Astrocyte (in vitro differentiated cells and primary cell): Measurements from ENCODE around the gene WDR86. TPM values are rescaled to one million over a fixed set of nuclear protein-coding genes. Genes with fewer than 3 reads are reported as not detected.
A peak's percentile ranks its signal among the peaks of the same experiment; 100 is the strongest.

ENCODE experiments used
- DNase-seq: peaks from one replicate; pipeline ENCODE4 v3.0.0-alpha.2; 2010; ENCODE audit warnings: low read depth
- FAIRE-seq: peaks from 2 replicates; lab custom pipeline; 2011; peaks lifted over from hg19 to GRCh38; lab: Jason Lieb, UNC
- H2AFZ ChIP-seq: 2 replicates; pipeline ENCODE4 v1.6.0; 2012; ENCODE audit warnings: low read depth, low read length, inconsistent platforms
- H3K27ac ChIP-seq: 2 replicates; pipeline ENCODE4 v1.5.1; 2011; ENCODE audit warnings: low read depth, low read length, inconsistent platforms
- H3K27me3 ChIP-seq: 2 replicates; pipeline ENCODE4 v1.6.0; 2011; ENCODE audit warnings: low read length, inconsistent platforms; ENCODE audit not compliant: insufficient read depth
- H3K36me3 ChIP-seq: 2 replicates; pipeline ENCODE4 v1.5.1; 2011; ENCODE audit warnings: low read length, inconsistent platforms; ENCODE audit not compliant: insufficient read depth
- H3K4me1 ChIP-seq: 2 replicates; pipeline ENCODE4 v1.5.1; 2011; ENCODE audit warnings: low read length, inconsistent platforms; ENCODE audit not compliant: insufficient read depth
- H3K4me2 ChIP-seq: 2 replicates; pipeline ENCODE4 v1.6.0; 2012; ENCODE audit warnings: low read length, inconsistent platforms
- H3K4me3 ChIP-seq: 2 replicates; pipeline ENCODE4 v1.5.1; 2011; ENCODE audit warnings: low read depth, mild to moderate bottlenecking, low read length, inconsistent platforms; ENCODE audit not compliant: insufficient read depth
- H3K79me2 ChIP-seq: 2 replicates; pipeline ENCODE4 v1.6.0; 2012; ENCODE audit warnings: mild to moderate bottlenecking, low read length, inconsistent platforms; ENCODE audit not compliant: insufficient read depth
- H3K9ac ChIP-seq: 2 replicates; pipeline ENCODE4 v1.6.0; 2012; ENCODE audit warnings: mild to moderate bottlenecking, low read length, inconsistent platforms
- H3K9me3 ChIP-seq: 2 replicates; pipeline ENCODE4 v1.5.1; 2012; ENCODE audit warnings: low read depth, mild to moderate bottlenecking, low read length, inconsistent platforms; ENCODE audit not compliant: insufficient read depth
- H4K20me1 ChIP-seq: 2 replicates; pipeline ENCODE4 v1.6.0; 2012; ENCODE audit warnings: low read length, inconsistent platforms; ENCODE audit not compliant: insufficient read depth
- H3K27ac Mint-ChIP-seq: one replicate; pipeline ENCODE4 v1.8.0; 2021; ENCODE audit warnings: mild to moderate bottlenecking, mixed read lengths; ENCODE audit not compliant: unreplicated experiment
- H3K27me3 Mint-ChIP-seq: one replicate; pipeline ENCODE4 v1.8.0; 2021; ENCODE audit warnings: low read depth, mixed read lengths; ENCODE audit not compliant: unreplicated experiment
- H3K36me3 Mint-ChIP-seq: one replicate; pipeline ENCODE4 v1.8.0; 2021; ENCODE audit warnings: low read depth, mixed read lengths; ENCODE audit not compliant: unreplicated experiment
- H3K4me1 Mint-ChIP-seq: one replicate; pipeline ENCODE4 v1.8.0; 2021; ENCODE audit warnings: low read depth, mixed read lengths; ENCODE audit not compliant: unreplicated experiment
- H3K4me3 Mint-ChIP-seq: one replicate; pipeline ENCODE4 v1.8.0; 2021; ENCODE audit warnings: mild to moderate bottlenecking, moderate library complexity, mixed read lengths; ENCODE audit not compliant: unreplicated experiment
- H3K9me3 Mint-ChIP-seq: one replicate; pipeline ENCODE4 v1.8.0; 2021; ENCODE audit warnings: mild to moderate bottlenecking, mixed read lengths; ENCODE audit not compliant: unreplicated experiment
- EZH2 ChIP-seq: IDR thresholded peaks from 2 replicates; pipeline ENCODE4 v1.6.1; 2012; ENCODE audit warnings: mild to moderate bottlenecking, low read length, inconsistent platforms; ENCODE audit not compliant: insufficient read depth
- total RNA-seq: library from RNA; stranded (reverse); gene quantifications from 2 replicates; pipeline ENCODE4 v1.2.1, GENCODE V29; 2021
- TF ChIP-seq, protein P1 (sequence below): IDR thresholded peaks from 2 replicates; pipeline ENCODE4 v1.5.1; 2011; ENCODE audit warnings: low read depth, mild to moderate bottlenecking, inconsistent platforms, low read length, moderate library complexity; ENCODE audit not compliant: insufficient read depth

WDR86 gene
- total RNA-seq, 1 donor from 2014 or later = 3.6 TPM

DNA sequence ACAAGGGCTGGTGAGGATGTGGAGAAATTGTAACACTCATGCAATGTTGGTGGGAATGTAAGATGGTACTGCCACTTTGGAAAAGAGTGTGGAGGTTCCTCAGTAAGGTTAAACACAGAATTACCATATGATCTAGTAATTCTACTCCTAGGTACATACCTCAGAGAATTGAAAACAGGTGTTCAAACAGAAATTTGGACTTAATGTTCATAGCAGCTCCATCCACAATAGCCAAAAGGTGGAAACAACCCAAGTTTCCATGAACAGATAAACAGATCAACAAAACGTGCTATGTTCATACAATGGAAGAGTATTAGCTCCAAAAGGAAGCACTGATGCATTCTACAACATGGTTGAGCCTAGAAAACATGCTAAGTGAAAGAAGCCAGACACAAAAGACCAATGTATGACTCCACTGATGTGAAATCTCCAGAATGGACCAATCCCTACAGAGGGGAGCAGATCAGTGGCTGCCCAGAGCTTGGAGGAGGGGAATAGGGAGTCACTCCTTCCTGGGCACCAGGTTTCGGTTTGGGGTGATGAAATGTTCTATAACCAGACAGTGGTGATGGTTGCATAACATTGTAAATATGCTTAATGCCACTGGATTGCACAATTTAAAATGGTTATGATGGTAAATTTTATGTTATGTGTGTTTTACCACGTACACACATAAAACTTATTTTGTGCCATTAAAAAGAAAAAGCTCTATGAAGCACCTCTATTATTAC, 5.7 kb upstream of the WDR86 start:
- no peak for FAIRE-seq
- no peak for TF ChIP-seq EZH2
- TF ChIP-seq, protein P1, sequence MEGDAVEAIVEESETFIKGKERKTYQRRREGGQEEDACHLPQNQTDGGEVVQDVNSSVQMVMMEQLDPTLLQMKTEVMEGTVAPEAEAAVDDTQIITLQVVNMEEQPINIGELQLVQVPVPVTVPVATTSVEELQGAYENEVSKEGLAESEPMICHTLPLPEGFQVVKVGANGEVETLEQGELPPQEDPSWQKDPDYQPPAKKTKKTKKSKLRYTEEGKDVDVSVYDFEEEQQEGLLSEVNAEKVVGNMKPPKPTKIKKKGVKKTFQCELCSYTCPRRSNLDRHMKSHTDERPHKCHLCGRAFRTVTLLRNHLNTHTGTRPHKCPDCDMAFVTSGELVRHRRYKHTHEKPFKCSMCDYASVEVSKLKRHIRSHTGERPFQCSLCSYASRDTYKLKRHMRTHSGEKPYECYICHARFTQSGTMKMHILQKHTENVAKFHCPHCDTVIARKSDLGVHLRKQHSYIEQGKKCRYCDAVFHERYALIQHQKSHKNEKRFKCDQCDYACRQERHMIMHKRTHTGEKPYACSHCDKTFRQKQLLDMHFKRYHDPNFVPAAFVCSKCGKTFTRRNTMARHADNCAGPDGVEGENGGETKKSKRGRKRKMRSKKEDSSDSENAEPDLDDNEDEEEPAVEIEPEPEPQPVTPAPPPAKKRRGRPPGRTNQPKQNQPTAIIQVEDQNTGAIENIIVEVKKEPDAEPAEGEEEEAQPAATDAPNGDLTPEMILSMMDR = no peak

DNA sequence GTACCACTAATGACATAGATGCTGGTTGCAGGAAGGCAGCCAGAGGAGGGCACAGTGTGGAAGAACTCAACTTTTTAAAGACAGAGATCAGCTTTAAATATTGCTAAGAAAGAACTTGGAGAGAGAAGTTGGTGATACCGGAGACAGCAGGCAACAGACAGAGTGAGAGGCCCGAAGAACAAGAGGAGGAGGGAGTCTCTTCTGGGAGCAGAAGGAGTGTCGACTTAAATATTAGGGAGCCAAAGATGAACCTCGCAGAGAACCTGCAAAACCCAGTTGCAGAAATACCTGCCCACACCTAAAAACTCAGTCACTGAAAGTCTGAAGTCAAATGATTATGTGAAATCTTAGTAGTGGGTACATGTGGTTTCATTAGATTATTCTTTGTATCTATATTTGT, 3.4 kb upstream of the WDR86 start:
- H3K4me3 ChIP-seq = no peak overlapping the region
- no peak overlapping the region for H3K27ac ChIP-seq
- TF ChIP-seq, protein P1 = no peak
- TF ChIP-seq EZH2 = no peak
- H3K36me3 ChIP-seq = no peaks in the 10 kb centered on the region
- Mint-ChIP-seq H3K27me3 (peaks cover 59% of the 10 kb centered on the region), H3K4me1 (peaks cover 3% of the 10 kb centered on the region), H3K4me3 (no peak overlapping the region), H3K27ac (no peak overlapping the region), H3K36me3 (peaks cover 4% of the 10 kb centered on the region), H3K9me3 (peaks cover 10% of the 10 kb centered on the region)
- H3K27me3 ChIP-seq = peaks cover 73% of the 10 kb centered on the region
- H3K79me2 ChIP-seq = no peaks in the 10 kb centered on the region
- H4K20me1 ChIP-seq = no peaks in the 10 kb centered on the region
- H3K9me3 ChIP-seq = peaks cover 3% of the 10 kb centered on the region
- peaks cover 4% of the 10 kb centered on the region for H3K4me1 ChIP-seq
- no peak overlapping the region for H3K9ac ChIP-seq
- FAIRE-seq (no peak), DNase-seq (no peak)
- no peak overlapping the region for H2AFZ ChIP-seq
- H3K4me2 ChIP-seq = no peak overlapping the region

More for the DNA sequence above, 5.7 kb upstream of the WDR86 start:
- Histone ChIP-seq H3K4me3 (no peak overlapping the region), H3K27ac (no peak overlapping the region), H3K27me3 (peaks cover 54% of the 10 kb centered on the region), H3K4me1 (no peaks in the 10 kb centered on the region), H3K4me2 (no peak overlapping the region), H3K9me3 (peaks cover 12% of the 10 kb centered on the region), H2AFZ (no peak overlapping the region), H3K79me2 (no peaks in the 10 kb centered on the region), H4K20me1 (no peaks in the 10 kb centered on the region), H3K9ac (no peak overlapping the region), H3K36me3 (no peaks in the 10 kb centered on the region)
- Mint-ChIP-seq H3K36me3 (peaks cover 2% of the 10 kb centered on the region), H3K4me3 (no peak overlapping the region), H3K9me3 (peaks cover 15% of the 10 kb centered on the region), H3K27ac (no peak overlapping the region), H3K27me3 (peaks cover 51% of the 10 kb centered on the region), H3K4me1 (no peaks in the 10 kb centered on the region)
- DNase-seq = no peak

DNA sequence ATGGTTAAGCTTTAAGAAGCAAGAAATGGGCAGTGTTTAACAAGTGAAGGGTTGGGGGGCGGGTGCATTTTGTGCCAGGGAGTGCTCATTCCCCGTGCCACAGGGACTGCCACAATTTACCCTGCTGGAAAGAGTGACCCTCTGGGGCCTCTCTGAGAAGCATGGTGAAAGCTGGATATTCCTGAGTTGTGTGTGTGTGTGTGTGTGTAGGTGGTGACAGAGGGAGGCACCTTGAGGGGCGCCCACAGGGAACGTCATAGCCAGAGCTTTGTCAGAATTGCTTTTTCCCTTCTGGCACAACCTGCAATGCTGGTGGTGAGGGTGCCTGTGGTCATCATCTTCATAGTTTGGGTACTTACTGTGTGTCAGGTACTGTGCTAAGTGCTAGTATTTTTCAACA, 2.5 kb upstream of the WDR86 start:
- no peak overlapping the region for H3K27ac Mint-ChIP-seq
- H3K9me3 Mint-ChIP-seq = peaks cover 7% of the 10 kb centered on the region
- Histone ChIP-seq H3K36me3 (no peaks in the 10 kb centered on the region), H3K4me2 (no peak overlapping the region), H3K4me1 (peaks cover 4% of the 10 kb centered on the region), H3K79me2 (no peaks in the 10 kb centered on the region), H3K9ac (no peak overlapping the region), H3K4me3 (no peak overlapping the region), H3K27me3 (peaks cover 76% of the 10 kb centered on the region), H3K27ac (no peak overlapping the region), H2AFZ (no peak overlapping the region), H4K20me1 (no peaks in the 10 kb centered on the region), H3K9me3 (peaks cover under 1% of the 10 kb centered on the region)
- peaks cover 3% of the 10 kb centered on the region for H3K4me1 Mint-ChIP-seq
- peak; percentile 21 for TF ChIP-seq EZH2
- TF ChIP-seq, protein P1 = no peak
- DNase-seq (no peak), FAIRE-seq (no peak)
- H3K4me3 Mint-ChIP-seq = no peak overlapping the region
- peaks cover 62% of the 10 kb centered on the region for H3K27me3 Mint-ChIP-seq
- peaks cover 4% of the 10 kb centered on the region for H3K36me3 Mint-ChIP-seq
